GM03348 (cell line): ENCODE data around the gene SURF1.
"Not testable (repeated sequence)": the region's sequence is repeated elsewhere in the genome, so short reads cannot be mapped to it uniquely, and the experiment has no call there.

Experiments used
- DNase-seq: peaks from one replicate; pipeline ENCODE4 v3.0.0; 2012; ENCODE audit warnings: low spot score

The SURF1 gene

DNA sequence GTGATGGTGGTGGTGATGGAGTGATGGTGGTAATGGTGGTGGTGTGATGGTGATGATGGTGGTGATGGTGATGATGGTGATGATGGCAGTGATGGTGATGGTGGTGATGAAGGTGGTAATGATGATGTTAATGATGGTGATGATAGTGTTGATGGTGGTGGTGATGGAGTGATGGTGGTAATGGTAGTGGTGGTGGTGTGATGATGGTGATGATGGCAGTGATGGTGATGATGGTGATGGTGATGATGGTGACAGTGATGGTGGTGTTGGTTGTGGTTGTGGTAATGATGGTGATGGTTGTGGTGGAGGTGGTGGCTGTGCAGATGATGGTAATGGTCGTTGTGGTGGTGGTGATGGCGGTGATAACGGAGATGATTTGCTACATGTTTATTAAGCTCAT lies 27.2 kb upstream of the SURF1 start:
- no peak for DNase-seq

DNA sequence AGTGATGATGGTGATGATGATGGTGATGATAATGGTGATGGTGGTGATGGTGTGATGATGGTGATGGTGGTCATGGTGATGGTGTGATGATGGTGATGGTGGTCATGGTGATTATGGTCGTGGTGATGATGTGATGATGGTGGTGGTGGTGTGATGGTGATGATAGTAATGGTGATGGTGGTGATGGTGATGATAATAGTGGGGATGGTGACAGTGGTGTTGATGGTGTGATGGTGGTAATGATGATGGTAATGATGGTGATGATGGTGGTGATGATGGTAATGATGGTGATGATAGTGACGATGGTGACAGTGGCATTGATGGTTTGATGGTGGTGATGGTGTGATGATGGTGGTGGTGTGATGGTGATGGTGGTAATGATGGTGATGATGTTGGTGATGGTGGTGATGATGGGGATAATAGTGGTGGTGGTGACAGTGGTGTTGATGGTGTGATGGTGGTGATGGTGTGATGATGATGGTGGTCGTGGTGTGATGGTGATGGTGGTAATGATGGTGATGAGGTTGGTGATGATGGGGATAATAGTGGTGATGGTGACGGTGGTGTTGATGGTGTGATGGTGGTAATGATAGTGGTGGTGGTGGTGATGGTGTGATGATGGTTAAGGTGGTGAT lies 26.3 kb upstream of the SURF1 start:
- DNase-seq: no peak

DNA sequence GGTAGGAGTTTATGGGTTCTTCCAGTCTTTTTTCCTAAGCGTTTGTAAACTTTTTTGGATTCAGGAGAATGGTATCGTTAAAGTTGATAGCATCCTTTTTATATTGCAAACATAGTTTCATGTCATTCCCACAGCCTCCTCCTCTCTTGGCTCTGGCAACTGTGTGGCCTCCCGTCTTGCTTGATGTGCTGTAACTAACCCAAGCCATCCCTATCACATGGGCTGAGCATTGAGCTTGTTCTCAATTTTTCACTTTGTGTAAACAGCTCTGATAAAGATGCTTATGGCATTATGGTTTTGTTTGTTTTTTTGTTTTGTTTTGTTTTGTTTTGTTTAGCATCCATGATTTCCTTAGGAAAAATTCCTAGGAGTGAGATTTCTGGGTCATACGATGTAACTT lies 24.4 kb upstream of the SURF1 start:
- no peak for DNase-seq

DNA sequence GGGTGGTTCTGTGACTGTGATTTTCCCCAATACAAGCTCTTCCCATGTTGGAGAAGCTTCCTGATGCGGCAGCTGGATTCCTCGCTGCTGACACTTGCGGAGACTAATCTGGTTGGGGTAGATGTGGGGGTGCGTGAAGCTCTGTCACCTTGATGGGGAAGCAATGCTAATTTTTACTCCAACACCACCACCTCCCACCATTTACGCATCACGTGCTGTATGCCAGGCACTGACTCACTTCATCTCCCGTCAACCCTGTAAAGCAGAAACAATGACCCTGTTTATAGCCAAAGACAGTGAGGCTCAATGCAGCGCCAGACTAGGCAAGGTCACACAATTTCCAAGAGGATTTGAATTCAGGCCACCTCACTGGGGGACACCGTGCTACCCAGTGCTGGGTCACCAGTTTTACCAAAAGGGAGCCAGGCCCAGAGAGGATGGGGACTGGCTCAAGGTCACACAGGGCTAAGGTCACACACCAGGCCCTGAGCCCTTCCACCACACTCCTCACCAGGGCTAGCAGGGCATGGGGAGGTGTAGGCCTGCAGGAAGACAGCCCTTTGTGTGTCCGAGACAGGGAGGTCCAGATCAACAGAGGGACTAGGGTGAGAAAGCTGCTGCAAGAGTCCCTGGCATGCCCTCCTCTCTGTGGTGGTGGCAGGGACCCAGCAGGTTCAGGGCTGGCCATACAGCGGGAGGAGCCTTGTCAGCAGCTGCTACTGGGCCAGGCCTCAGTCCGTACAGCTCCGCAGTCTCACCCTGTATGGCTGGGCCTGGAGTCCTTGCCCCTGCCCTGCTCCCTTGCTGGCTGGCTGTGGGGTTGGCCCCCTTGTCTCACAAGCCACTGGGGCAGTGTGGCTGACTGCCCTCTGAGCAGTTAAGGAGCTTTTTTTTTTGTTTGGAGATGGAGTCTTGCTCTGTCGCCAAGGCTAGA lies 23.1 kb upstream of the SURF1 start:
- DNase-seq: no peak

DNA sequence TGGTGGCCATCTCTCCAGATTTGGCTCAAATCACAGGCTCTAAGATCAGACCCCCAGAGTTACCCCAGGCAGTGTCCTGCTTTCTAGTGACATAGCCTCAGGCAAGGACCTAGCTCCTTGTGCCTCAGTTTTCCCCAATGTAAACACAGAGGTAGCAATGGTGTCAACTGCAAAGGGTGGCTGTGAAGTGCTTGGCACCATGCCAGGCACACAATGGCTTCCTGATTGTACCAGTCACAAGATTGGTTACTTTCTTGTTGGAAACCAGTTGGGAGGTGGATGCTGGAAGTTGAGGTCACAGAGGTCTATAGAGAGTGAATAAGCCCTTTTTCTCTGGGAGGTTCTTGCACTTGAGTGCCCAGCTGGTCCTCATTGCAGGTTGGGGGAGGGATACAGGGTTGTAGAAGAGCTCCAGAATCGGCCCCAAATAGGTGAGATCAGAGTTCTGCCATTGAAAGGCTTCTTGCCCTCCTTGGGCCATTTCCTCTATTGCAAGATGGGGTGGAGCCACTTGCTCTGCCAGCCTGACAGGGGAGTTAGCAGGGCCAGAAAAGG lies 22.2 kb upstream of the SURF1 start:
- DNase-seq: no peak

DNA sequence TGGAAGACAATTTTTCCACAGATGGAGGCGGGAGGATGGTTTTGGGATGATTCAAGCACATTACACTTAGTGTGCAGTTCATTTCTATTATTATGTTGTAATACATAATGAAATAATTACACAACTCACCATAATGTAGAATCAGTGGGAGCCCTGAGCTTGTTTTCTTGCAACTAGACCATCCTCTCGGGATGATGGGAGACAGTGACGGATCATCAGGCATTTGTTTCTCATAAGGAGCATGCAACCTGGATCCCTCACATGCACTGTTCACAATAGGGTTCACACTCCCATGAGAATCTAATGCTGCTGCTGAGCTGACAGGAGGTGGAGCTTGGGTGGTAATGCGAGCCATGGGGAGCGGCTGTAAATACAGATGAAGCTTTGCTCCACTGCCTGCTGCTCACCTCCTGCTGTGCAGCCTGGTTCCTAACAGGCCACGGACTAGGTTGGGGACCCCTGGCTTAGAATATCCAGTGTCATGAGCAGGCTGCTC lies 21.5 kb upstream of the SURF1 start:
- peak; percentile 41 for DNase-seq

DNA sequence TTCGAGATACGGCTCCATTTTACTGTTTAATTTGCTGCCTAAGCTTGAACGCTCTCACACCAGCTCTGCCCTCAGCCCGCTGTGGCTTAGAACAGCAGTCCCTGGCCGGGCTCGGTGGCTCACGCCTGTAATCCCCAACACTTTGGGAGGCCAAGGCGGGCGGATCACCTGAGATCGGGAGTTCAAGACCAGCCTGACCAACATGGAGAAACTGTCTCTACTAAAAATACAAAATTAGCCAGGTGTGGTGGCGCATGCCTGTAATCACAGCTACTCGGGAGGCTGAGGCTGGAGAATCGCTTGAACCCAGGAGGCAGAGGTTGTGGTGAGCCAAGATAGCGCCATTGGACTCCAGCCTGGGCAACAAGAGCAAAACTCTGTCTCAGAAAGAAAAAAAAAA lies 21.0 kb upstream of the SURF1 start:
- not testable (repeated sequence) for DNase-seq

DNA sequence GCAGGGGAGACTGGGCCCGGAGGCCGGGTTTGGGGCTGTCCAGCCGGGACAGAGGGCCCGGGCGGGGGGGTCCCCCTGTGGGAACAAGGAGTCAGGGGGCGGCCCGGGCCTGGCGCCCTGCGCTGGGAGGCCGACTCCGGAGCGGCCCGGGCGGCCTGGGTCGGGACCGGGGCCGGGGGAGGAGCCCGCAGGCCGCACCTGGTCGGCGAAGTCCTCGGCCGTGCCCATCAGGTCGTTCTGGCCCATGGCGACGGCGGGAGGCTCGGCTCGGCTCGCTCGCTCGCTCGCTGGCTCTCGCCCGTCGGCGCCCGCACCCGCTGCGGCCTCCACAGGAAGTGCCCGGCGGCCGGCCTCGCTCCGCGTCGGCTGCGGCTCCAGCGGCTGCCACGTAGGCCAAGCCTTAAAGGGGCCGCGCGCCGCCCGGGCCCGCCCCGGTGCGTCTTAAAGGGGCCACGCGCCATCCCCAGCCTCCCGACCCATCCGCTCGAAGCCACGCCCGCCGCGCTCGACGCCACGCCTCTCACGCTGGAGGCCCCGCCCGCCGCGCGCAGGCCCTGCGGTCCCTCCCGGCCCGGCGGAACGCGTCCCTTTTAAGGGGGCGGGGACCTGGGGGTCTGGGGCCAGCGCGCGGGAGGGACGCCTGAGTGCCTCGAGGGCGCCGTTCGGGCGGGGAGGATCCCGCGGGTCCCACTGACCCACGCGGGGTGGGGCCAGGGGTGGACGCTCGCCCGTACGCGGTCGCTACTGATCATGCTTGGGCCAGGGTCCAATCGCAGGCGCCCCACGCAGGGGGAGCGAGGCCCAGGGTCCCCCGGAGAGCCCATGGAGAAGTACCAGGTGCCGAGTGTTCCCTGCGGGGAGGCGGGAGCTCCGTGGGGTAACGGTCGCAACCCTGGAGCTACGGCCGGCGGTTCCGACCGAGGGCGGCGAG lies 19.7 kb upstream of the SURF1 start, which contains the start of the genes STKLD1 and SURF4:
STKLD1 (plus strand) TSS at position 643 of the 931 bp plus-strand sequence; CDS start at position 751, 108 bp downstream.
SURF4 (minus strand) TSS at position 337 of the 931 bp plus-strand sequence; CDS start at position 246, 91 bp downstream.
- peak; percentile 100 for DNase-seq

DNA sequence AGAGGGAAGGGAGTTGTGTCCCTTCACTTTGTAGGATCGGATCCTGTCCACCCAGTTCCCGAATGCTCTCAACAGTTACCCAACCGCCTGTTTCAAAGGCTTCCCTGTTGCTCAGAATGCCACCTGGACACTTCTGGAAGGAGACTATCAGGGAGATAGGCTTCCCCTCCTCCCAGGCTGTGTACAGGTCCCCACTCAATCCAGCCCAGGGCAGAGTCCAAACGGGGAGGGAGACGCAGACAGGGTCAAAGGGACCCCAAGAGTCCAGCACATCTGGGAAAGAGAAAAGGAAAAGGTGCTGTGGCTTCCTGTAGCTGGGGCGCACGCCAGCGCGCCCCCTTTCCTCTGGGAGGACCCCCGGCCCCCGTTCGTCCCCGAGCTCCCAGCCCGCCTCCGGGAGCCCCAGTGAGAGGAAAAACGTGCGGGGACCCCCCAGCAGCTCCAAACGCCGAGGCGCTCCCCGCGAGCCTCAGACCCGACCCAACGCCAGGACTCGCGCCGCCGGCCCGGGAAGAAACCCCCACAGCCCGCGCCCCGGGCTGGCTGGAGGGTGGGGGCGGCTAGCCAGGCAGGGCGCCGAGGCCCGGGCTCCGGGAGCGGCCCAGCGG lies 18.9 kb upstream of the SURF1 start:
- peak; percentile 46 for DNase-seq

DNA sequence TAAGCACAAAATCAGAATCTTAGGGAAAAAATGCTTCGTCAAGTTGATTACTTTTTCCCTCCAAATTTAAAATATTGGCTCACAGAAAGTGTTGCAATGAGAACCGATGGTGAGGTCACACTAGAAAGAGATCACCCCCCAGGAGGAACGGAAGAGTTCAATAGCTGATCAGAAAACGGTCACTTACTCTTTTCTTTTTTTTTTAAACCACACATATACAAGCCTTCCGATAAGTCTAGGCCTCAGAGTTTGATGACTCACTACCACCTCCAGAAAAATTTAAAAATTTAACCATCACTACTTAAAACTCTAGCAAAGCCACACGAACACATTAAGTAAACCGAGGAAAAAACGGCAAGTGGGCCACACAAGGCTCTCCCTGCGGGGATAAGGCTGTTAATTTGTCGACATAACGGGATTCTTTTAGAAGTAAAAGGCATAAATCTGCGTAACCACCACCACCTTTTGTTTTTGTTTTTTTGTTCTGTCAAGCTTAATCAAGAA lies 18.4 kb upstream of the SURF1 start:
- peak; percentile 77 for DNase-seq

DNA sequence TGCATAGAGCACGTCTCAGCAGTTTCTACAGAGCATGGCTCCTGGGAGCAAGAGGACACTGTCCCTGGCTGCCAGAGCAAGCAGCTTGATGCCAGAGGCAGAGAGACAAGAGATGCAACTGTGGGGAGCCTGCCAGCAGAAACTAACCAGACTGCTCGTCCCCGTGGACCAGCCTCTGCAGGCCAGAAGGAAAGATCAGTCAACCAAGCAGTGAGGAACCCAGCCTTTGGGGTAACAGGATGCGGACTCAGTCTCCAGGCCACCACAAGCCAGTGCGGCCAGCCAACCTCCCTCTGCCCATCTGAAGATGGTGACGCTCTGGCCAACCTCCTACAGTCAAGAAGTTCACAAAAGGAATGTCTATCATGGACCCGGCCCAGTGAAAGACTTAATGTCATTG lies 15.9 kb upstream of the SURF1 start:
- no peak for DNase-seq

DNA sequence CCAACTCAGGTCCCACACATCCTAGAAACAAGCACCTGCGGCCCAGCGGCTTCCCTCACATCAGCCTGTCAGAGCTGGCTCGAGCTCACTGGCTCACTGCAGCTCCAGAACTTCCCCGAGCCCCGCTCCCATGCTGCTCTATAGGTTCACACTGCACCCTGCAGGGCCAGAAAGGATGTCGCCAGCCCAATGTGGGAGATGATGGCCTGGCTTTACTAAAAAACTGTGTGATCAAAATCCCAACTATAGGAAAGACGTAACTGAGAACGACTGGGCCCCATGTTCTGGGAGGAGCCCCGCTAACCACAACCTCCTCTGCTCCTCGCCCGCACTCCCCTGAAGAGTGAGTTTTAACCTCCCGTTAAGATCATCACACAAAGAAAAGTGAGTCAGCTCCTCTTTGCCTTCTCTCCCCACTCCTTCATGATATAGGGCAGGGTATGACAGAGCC lies 15.0 kb upstream of the SURF1 start:
- no peak for DNase-seq

DNA sequence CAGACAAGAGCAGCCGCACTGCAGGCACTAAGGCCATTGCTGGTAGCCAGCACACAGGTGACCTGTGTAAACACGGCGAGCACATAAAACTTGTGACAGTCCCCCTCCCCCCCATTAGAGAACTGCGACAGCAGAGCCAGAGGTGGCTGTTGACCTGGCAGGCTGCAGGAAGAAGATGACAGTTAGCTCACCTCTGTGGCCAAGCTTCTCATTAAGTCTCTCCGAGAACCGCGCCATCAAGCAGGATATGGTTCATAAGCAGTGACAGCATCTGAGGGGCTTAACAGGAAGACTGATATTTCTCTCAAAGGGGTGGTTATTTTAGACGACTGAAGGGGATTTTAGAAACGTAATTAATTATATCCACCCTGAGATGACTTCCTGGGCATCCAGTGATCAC lies 14.4 kb upstream of the SURF1 start:
- DNase-seq: no peak

DNA sequence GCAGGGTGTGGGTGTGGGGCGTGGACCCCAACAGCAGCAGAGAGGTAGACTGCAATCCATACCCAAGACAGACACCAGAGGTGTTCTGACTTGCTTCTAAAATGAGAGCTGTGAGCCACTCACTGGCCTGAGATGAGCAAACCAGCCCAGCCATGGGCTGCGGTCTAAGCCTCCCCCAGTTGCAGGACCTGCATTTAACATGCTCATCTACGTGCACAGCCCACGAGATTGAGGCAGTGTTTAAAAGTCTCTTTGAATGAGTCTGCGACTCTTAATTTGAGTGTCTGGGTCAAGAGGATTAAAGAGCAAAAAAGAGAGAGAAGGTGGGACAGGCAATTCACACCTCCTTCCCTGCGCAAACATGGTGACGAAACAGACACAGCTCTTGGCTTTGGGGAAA lies 13.6 kb upstream of the SURF1 start:
- DNase-seq: no peak

DNA sequence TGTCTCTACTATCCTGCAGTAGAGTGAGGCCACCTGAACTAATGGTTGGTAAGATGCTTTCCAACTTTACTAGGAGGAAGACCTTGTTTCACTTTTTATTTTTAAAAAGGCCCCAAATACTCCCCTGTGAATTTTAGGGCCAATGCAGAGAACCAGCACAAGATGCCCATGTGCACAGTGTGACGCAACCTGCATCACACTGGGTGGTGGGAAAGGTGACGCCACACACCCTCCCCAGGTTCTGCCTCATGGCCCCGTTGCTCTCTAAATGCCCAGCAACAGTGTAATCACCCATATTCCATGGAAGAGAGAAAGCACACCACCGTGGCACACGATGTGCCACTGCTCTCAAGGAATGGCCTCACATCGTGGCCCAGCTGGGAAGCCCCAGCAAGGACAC lies 13.1 kb upstream of the SURF1 start:
- no peak for DNase-seq

DNA sequence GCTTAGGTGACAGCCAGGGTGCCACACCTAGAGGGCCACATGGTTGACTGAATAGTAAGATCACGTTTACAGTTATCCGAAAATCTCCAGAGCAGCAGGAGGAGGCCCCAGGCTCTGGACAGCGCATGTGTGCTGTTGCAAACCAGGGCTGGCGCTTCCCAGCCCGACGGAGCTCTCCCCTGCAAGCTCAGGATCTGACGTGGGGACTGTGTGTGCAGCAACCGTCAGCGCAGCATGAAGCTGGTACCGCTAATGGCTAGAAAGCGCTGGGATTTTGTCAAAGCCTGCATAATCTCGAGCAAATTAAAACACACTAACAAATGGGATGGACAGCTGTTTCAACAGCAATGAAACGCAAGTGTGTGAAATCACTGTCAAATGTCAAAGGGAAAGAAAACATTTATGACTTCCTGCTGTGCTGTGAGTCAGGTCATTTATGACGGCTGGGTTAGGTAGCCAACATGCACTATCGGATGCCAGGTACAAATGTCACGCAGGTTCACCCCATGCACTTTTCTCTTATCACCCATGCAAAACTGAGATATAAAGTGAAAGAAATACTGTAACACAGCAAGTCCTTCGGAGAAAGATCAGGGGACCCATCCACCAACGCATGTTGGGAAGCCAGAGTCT lies 12.1 kb upstream of the SURF1 start:
- DNase-seq: no peak

DNA sequence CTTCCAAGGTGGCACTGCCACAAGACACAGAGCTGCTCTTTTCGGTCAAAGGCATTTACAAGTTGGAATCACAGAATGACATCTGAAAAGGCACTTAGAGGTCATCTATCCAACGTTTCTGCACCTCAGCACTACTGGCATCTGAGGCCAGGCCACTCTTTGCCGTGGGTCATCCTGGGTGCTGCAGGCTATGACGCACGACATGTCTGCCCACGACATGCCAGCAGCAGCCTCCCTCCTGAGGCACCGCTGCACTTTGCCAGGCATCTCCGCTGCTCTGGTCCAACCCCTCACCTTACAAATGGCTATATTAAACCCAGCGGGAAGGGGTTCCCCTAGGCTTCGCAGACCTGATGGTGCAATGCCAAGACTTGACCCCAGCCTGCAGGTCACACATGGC lies 11.5 kb upstream of the SURF1 start:
- DNase-seq: no peak

DNA sequence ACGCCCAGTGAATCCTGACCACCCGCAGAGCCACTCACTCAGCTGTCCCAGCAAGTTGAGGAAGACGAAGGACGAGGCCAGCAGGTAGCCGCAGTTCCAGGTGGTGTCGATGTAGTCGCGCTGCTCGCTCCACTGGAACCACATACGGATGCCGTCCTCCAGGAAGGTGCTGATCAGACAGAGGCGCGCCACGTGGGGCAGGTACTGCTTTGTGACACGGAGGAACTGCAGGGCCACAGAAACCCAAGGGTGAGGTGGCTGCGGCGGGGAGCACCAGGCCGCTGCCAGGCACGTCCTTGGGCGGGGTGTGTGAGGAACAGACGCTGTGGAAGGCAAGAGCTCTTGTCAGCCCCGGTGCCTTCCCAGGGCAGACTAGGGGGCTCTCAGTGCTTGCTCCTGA lies 10.9 kb upstream of the SURF1 start:
- DNase-seq: no peak

DNA sequence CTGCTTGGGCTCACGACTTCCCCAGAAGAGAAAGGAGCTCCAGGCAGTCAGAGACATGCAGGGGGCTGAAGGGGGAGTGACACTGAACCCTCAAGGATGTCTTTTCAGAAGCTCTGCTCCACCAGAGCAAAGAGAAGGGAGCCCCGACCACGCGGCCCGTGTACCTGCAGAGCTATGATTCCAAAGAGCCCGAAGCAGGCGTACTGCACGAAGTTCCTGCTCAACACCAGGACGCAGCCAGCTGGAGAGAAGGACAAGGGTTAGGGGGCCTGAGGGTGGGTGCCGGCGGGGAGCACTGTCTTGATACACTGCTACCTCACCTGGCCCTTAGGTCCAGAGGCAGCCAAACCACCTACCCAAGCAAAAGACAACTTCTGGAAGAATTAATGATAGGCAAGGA lies 10.1 kb upstream of the SURF1 start:
- no peak for DNase-seq

DNA sequence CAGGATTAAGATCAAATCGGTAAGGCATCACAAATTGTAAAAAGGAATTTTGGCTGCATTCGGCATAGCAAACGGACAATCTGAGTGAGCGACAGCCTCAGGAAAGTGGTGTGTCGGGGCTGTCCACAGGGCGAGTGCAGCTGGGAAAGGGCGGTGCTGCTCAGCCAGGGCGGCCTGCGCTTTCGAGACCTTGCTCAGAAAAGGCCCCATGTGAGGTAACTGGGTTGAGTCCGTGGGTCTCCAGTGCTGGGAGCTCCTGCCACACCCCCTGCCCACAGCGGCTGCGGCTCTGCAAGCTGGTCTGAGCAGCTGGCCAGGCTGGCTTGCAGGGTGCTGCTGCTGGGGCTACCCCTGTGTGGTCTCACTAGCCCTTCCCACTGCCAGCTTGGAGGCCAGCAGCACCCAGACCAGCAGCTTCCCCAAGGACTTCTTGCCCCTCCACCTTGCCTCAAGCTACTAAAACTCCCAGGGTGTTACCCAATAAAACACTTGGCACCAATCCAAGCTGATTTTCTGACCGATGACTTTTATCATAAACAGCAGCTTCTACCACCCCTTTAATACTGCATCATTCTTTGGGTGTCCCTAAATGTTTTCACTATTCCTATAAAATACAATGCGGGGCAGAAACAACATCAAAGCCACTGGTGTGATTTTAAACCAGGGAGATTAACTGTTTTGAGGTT lies 6.2 kb upstream of the SURF1 start:
- no peak for DNase-seq
